IMR-90 (cell line): ENCODE results near the gene NATD1. TPM values are rescaled to one million over a fixed set of nuclear protein-coding genes. Genes with fewer than 3 reads are reported as not detected.

Experiments used
- ATAC-seq: fragments of 200-7000 bp; cut with Tn5 transposase; 2 replicates; pipeline ENCODE4 v1.9.1; 2020; ENCODE audit warnings: low read depth, mild to moderate bottlenecking, moderate library complexity
- BruUV-seq: library from RNA; stranded (reverse); fragments of 400-500 nt; replicated peaks from 2 replicates; lab custom pipeline; 2021; lab: Mats Ljungman, UMichigan
- CTCF ChIA-PET: fragments of 300-600 bp; formaldehyde crosslinking; extraction: SDS; loops from one replicate; lab custom pipeline; 2021; ENCODE audit warnings: antibody characterized with exemption; lab: Yijun Ruan, JAX
- POLR2A ChIA-PET: fragments of 300-600 bp; sonication (Branson Sonifier 250); formaldehyde crosslinking; loops from one replicate; lab custom pipeline; 2022; ENCODE audit warnings: antibody characterized with exemption; ENCODE audit not compliant: unreplicated experiment; lab: Charles Lee
- DNase-seq: peaks from one replicate; pipeline ENCODE4 v3.0.0; 2013
- H2AFZ ChIP-seq: replicated peaks from 2 replicates; pipeline ENCODE3; 2013; ENCODE audit warnings: low read length, mild to moderate bottlenecking; ENCODE audit not compliant: poor library complexity
- H2AK5ac ChIP-seq: 2 replicates; pipeline ENCODE4 v1.6.1; 2013; ENCODE audit warnings: low read depth, low read length, inconsistent platforms
- H2AK9ac ChIP-seq: replicated peaks from 2 replicates; pipeline ENCODE3; 2013; ENCODE audit warnings: mild to moderate bottlenecking, low read depth, low read length, moderate library complexity; ENCODE audit not compliant: poor library complexity
- H2BK120ac ChIP-seq: 2 replicates; pipeline ENCODE4 v1.6.1; 2013; ENCODE audit warnings: low read depth, low read length, inconsistent platforms
- H2BK15ac ChIP-seq: 3 replicates; pipeline ENCODE4 v1.6.1; 2013; ENCODE audit warnings: low read depth, low read length, inconsistent platforms
- H2BK20ac ChIP-seq: 2 replicates; pipeline ENCODE4 v1.6.1; 2013; ENCODE audit warnings: low read depth, mild to moderate bottlenecking, inconsistent platforms, low read length, moderate library complexity
- H2BK5ac ChIP-seq: 2 replicates; pipeline ENCODE4 v1.6.1; 2013; ENCODE audit warnings: mild to moderate bottlenecking, low read depth, low read length, inconsistent platforms; ENCODE audit not compliant: poor library complexity, severe bottlenecking
- H3K14ac ChIP-seq: replicated peaks from 2 replicates; pipeline ENCODE4 v1.6.1; 2013; ENCODE audit warnings: low read depth, low read length, inconsistent platforms
- H3K18ac ChIP-seq: 2 replicates; pipeline ENCODE4 v1.6.1; 2013; ENCODE audit warnings: low read depth, low read length, control low read depth
- H3K23ac ChIP-seq: 2 replicates; pipeline ENCODE4 v1.6.1; 2013; ENCODE audit warnings: low read depth, low read length, inconsistent platforms
- H3K27ac ChIP-seq: 2 replicates; pipeline ENCODE4 v1.5.1; 2013; ENCODE audit warnings: mild to moderate bottlenecking, control low read depth, low read length; ENCODE audit not compliant: insufficient read depth
- H3K27me3 ChIP-seq: 2 replicates; pipeline ENCODE4 v1.6.1; 2013; ENCODE audit warnings: low read length; ENCODE audit not compliant: control insufficient read depth, insufficient read depth
- H3K36me3 ChIP-seq: 2 replicates; pipeline ENCODE4 v1.6.1; 2013; ENCODE audit warnings: low read length, mixed read lengths; ENCODE audit not compliant: control insufficient read depth, insufficient read depth
- H3K4ac ChIP-seq: 2 replicates; pipeline ENCODE4 v1.6.1; 2013; ENCODE audit warnings: low read depth, low read length, inconsistent platforms
- H3K4me1 ChIP-seq: 2 replicates; pipeline ENCODE4 v1.6.1; 2013; ENCODE audit warnings: low read length, mixed read lengths; ENCODE audit not compliant: control insufficient read depth, insufficient read depth
- H3K4me2 ChIP-seq: 2 replicates; pipeline ENCODE4 v1.6.1; 2013; ENCODE audit warnings: low read depth, mild to moderate bottlenecking, control low read depth, low read length, moderate library complexity
- H3K4me3 ChIP-seq: 2 replicates; pipeline ENCODE4 v1.5.1; 2013; ENCODE audit warnings: low read depth, mild to moderate bottlenecking, control low read depth, low read length, moderate library complexity; ENCODE audit not compliant: insufficient read depth
- H3K56ac ChIP-seq: 2 replicates; pipeline ENCODE4 v1.6.1; 2013; ENCODE audit warnings: low read length, inconsistent platforms; ENCODE audit not compliant: insufficient read depth; ENCODE audit errors: extremely low read depth
- H3K79me1 ChIP-seq, 2 experiments: 2 replicates each; pipeline ENCODE4 v1.6.1; 2013; ENCODE audit warnings: low read length in 2 of 2, inconsistent platforms in 1 of 2, low read depth in 1 of 2
- H3K9ac ChIP-seq: 2 replicates; pipeline ENCODE4 v1.6.1; 2013; ENCODE audit warnings: low read depth, low read length, control low read depth
- H3K9me1 ChIP-seq: 2 replicates; pipeline ENCODE4 v1.6.1; 2013; ENCODE audit warnings: low read length, inconsistent platforms; ENCODE audit not compliant: insufficient read depth
- H3K9me3 ChIP-seq: 2 replicates; pipeline ENCODE4 v1.6.1; 2013; ENCODE audit warnings: low read length; ENCODE audit not compliant: control insufficient read depth, insufficient read depth
- H4K20me1 ChIP-seq: 2 replicates; pipeline ENCODE4 v1.6.1; 2013; ENCODE audit warnings: low read length, inconsistent platforms; ENCODE audit not compliant: insufficient read depth
- H4K5ac ChIP-seq: 2 replicates; pipeline ENCODE4 v1.6.1; 2013; ENCODE audit warnings: mild to moderate bottlenecking, low read depth, low read length, control low read depth
- H4K8ac ChIP-seq, 2 experiments: 2 replicates each; pipeline ENCODE4 v1.6.1; 2013; ENCODE audit warnings: low read depth in 2 of 2, low read length in 2 of 2, control low read depth in 1 of 2, inconsistent platforms in 1 of 2
- H4K91ac ChIP-seq: 2 replicates; pipeline ENCODE4 v1.6.1; 2013; ENCODE audit warnings: low read depth, low read length, inconsistent platforms; ENCODE audit not compliant: insufficient read depth
- BHLHE40 ChIP-seq: fragments of 150-350 bp; IDR thresholded peaks from 2 replicates; pipeline ENCODE4 v1.6.1; 2016; ENCODE audit warnings: mild to moderate bottlenecking, low read depth, low read length
- CHD1 ChIP-seq: IDR thresholded peaks from 2 replicates; pipeline ENCODE4 v1.6.1; 2012; ENCODE audit warnings: low read depth, low read length, improper control_type of control experiment
- WGBS, 2 experiments: methylation state at CpG; one replicate each; pipeline versions ENCODE4 v1.1.5 to v1.1.7; 2013; ENCODE audit warnings: missing lambda C conversion rate in 2 of 2; ENCODE audit not compliant: insufficient read length in 1 of 2; ENCODE audit errors: extremely low coverage in 2 of 2; 5-methylcytosine and 5-hydroxymethylcytosine counted together
- dilution Hi-C: fragments of 300-500 bp; cut with HindIII; formaldehyde crosslinking; loops from one replicate; pipeline ENCODE4 v1.14.3; 2018; ENCODE audit warnings: low sequenced_read_pairs; ENCODE audit not compliant: unreplicated experiment
- in situ Hi-C: fragments of 300-500 bp; cut with MboI; formaldehyde crosslinking; loops from 3 replicates; pipeline ENCODE4 v1.14.3; 2019; ENCODE audit warnings: low sequenced_read_pairs, inconsistent platforms, mixed read lengths
- intact Hi-C: fragments of 100-400 bp; cut with micrococcal nuclease; formaldehyde crosslinking; loops from 2 replicates; pipeline ENCODE4 v1.10.0; 2022
- polyA plus RNA-seq, 3 experiments: library from polyadenylated mRNA; depleted of rRNA; stranded (reverse); fragments of >200 nt; gene quantifications; 2 replicates each; pipeline ENCODE4 v1.2.3, GENCODE V29; 2012; ENCODE audit warnings: low replicate concordance in 1 of 3
- total RNA-seq: library from RNA; depleted of rRNA; stranded (reverse); fragments of >200 nt; gene quantifications from 2 replicates; pipeline ENCODE4 v1.2.3, GENCODE V29; 2012

NATD1 gene
- total and polyA plus RNA-seq, 2 of the 4 experiments (the other 2 are of a cell fraction), result 0.90 to 4.3 TPM

GRCh38 chr17:21214777-21215541 is 38.3 kb downstream of the NATD1 start:
- dilution Hi-C loops (no loop called here), in situ Hi-C loops (no loop called here), intact Hi-C loops (loop anchor here (1.0 to 5.0 kb wide), 4 partner anchors 48 to 173 kb away; partner anchors contain the start of genes MAP2K3 and USP22)
- Histone ChIP-seq H2BK20ac (no peak overlapping the region), H2AK5ac (peak overlapping the region; percentile 95), H4K91ac (peak overlapping the region; percentile 22), H2BK5ac (peak overlapping the region; percentile 78), H3K4me2 (peak overlapping the region; percentile 98), H2BK120ac (0 out of 2 replicates have a peak overlapping the region, but pooled peaks have one; percentile 26), H3K9me3 (no peaks in the 10 kb centered on the region), H3K9ac (peak overlapping the region; percentile 94), H4K8ac (peak overlapping the region; percentile 84 to 89), H3K4ac (peak overlapping the region; percentile 79), H3K36me3 (peaks cover 7% of the 10 kb centered on the region), H3K4me3 (peak overlapping the region; percentile 81), H4K20me1 (peaks cover 38% of the 10 kb centered on the region), H3K9me1 (peaks cover 34% of the 10 kb centered on the region), H3K23ac (peak overlapping the region; percentile 95), H3K27ac (peak overlapping the region; percentile 97), H3K79me1 (peaks cover 23 to 80% of the 10 kb centered on the region in 2 experiments), H3K14ac (peak overlapping the region; percentile 91), H2AFZ (peak overlapping the region; percentile 94), H2BK15ac (no peak overlapping the region; the same call in 2 of the 3 replicates), H2AK9ac (peak overlapping the region; percentile 99), H4K5ac (peak overlapping the region; percentile 74), H3K4me1 (peaks cover 8% of the 10 kb centered on the region), H3K27me3 (no peaks in the 10 kb centered on the region), H3K18ac (peak overlapping the region; percentile 32), H3K56ac (peak overlapping the region; percentile 92)
- ATAC-seq (peak; percentile 5), DNase-seq (no peak)
- CTCF ChIA-PET, result no interaction called here
- WGBS, 2 experiments, result 7% methylated on average over 15 of the region's 23 CpGs; no CpG with 5 or more reads in 1 of the 2 experiments
- TSS peak; percentile 42 for BruUV-seq
- POLR2A ChIA-PET, result no interaction called here
- TF ChIP-seq CHD1 (no peak), BHLHE40 (no peak)
